Neural progenitor cell (in vitro differentiated cells): ENCODE data around the gene APOL5. TPM values are rescaled to one million over a fixed set of nuclear protein-coding genes. Genes with fewer than 3 reads are reported as not detected.

ENCODE experiments used
- DNase-seq: peaks from one replicate; pipeline ENCODE4 v3.0.0-alpha.2; 2016; ENCODE audit warnings: low spot score
- H2AFZ ChIP-seq: fragments of 200-600 bp; sonication (generic); replicated peaks from 2 replicates; pipeline ENCODE4 v1.6.1; 2016; ENCODE audit warnings: antibody characterized with exemption
- H3F3A ChIP-seq: fragments of 200-600 bp; sonication (generic); 2 replicates; pipeline ENCODE4 v1.6.1; 2016; ENCODE audit warnings: antibody characterized with exemption, low read depth
- H3K27ac ChIP-seq: fragments of 200-600 bp; sonication (generic); 2 replicates; pipeline ENCODE4 v1.5.1; 2016; ENCODE audit warnings: mild to moderate bottlenecking
- H3K27me3 ChIP-seq: fragments of 200-600 bp; sonication (generic); 2 replicates; pipeline ENCODE4 v1.6.1; 2016; ENCODE audit warnings: mild to moderate bottlenecking, moderate library complexity
- H3K36me3 ChIP-seq: fragments of 200-600 bp; sonication (generic); 2 replicates; pipeline ENCODE4 v1.5.1; 2016
- H3K4me1 ChIP-seq: fragments of 200-600 bp; sonication (generic); 2 replicates; pipeline ENCODE4 v1.6.1; 2016; ENCODE audit warnings: mixed run types
- H3K4me2 ChIP-seq: fragments of 200-600 bp; sonication (generic); 2 replicates; pipeline ENCODE4 v1.6.1; 2016
- H3K4me3 ChIP-seq: fragments of 200-600 bp; sonication (generic); 2 replicates; pipeline ENCODE4 v1.5.1; 2016
- H3K79me2 ChIP-seq: fragments of 200-600 bp; sonication (generic); 2 replicates; pipeline ENCODE4 v1.6.1; 2016; ENCODE audit warnings: low read depth
- H3K9ac ChIP-seq: fragments of 200-600 bp; sonication (generic); 2 replicates; pipeline ENCODE4 v1.6.1; 2016
- H3K9me3 ChIP-seq: fragments of 200-600 bp; sonication (generic); 2 replicates; pipeline ENCODE4 v1.5.1; 2016; ENCODE audit warnings: low read depth
- H4K20me1 ChIP-seq: fragments of 200-600 bp; sonication (generic); 2 replicates; pipeline ENCODE4 v1.6.1; 2016; ENCODE audit warnings: low read depth
- H3K27ac Mint-ChIP-seq: 3 replicates; pipeline ENCODE4 v1.8.0; 2021; ENCODE audit warnings: mixed read lengths
- H3K27me3 Mint-ChIP-seq: 2 replicates; pipeline ENCODE4 v1.8.0; 2022; ENCODE audit warnings: low read depth, mild to moderate bottlenecking, inconsistent platforms, moderate library complexity, mixed read lengths; ENCODE audit not compliant: insufficient read depth
- H3K36me3 Mint-ChIP-seq: 3 replicates; pipeline ENCODE4 v1.8.0; 2021; ENCODE audit warnings: mixed read lengths
- H3K4me1 Mint-ChIP-seq: 3 replicates; pipeline ENCODE4 v1.8.0; 2021; ENCODE audit warnings: mixed read lengths
- H3K4me3 Mint-ChIP-seq: 3 replicates; pipeline ENCODE4 v1.8.0; 2021; ENCODE audit warnings: mild to moderate bottlenecking, moderate library complexity, mixed read lengths
- H3K9me3 Mint-ChIP-seq: 3 replicates; pipeline ENCODE4 v1.8.0; 2020; ENCODE audit warnings: mixed read lengths
- EZH2 ChIP-seq: fragments of 200-600 bp; sonication (generic); IDR thresholded peaks from 2 replicates; pipeline ENCODE4 v1.6.1; 2017; ENCODE audit warnings: antibody characterized with exemption, mild to moderate bottlenecking, moderate library complexity
- EZH2phosphoT487 ChIP-seq: fragments of 200-600 bp; sonication (generic); IDR thresholded peaks from 2 replicates; pipeline ENCODE4 v1.6.1; 2017; ENCODE audit warnings: antibody characterized with exemption
- total RNA-seq: library from RNA; depleted of rRNA; stranded (reverse); fragments of >200 nt; gene quantifications from 2 replicates; pipeline ENCODE4 v1.2.3, GENCODE V29; 2015; ENCODE audit warnings: low replicate concordance
- TF ChIP-seq, protein P1 (sequence below): fragments of 200-600 bp; sonication (generic); IDR thresholded peaks from 2 replicates; pipeline ENCODE4 v1.5.1; 2017; ENCODE audit warnings: antibody characterized with exemption, mild to moderate bottlenecking

Gene APOL5
- total RNA-seq, 1 donor from 2014 or later: not detected

DNA sequence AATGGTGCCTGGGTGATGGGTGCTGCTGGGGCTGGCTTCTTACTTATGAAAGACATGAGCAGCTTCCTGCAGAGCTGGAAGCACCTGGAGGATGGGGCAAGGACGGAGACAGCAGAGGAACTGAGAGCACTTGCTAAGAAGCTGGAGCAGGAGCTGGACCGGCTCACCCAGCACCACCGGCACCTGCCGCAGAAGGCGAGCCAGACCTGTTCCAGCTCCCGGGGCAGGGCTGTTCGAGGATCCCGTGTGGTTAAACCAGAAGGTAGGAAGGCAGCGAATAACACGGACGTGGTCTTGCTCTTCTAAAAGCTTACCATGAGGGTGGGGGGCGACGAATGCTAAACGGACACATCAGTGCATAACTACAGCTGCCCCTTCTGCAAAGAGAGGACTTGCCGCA, 9.3 kb downstream of the APOL5 start:
- Histone ChIP-seq H3K79me2 (no peaks in the 10 kb centered on the region), H3F3A (no peaks in the 10 kb centered on the region), H3K9ac (no peak overlapping the region), H3K27me3 (no peaks in the 10 kb centered on the region), H4K20me1 (no peaks in the 10 kb centered on the region), H3K9me3 (no peaks in the 10 kb centered on the region), H3K27ac (no peak overlapping the region), H3K4me1 (no peaks in the 10 kb centered on the region), H2AFZ (no peak overlapping the region), H3K36me3 (no peaks in the 10 kb centered on the region), H3K4me2 (no peak overlapping the region), H3K4me3 (no peak overlapping the region)
- H3K27me3 Mint-ChIP-seq: peaks cover 7% of the 10 kb centered on the region
- H3K4me3 Mint-ChIP-seq: no peak overlapping the region
- TF ChIP-seq EZH2phosphoT487: no peak
- TF ChIP-seq, protein P1, sequence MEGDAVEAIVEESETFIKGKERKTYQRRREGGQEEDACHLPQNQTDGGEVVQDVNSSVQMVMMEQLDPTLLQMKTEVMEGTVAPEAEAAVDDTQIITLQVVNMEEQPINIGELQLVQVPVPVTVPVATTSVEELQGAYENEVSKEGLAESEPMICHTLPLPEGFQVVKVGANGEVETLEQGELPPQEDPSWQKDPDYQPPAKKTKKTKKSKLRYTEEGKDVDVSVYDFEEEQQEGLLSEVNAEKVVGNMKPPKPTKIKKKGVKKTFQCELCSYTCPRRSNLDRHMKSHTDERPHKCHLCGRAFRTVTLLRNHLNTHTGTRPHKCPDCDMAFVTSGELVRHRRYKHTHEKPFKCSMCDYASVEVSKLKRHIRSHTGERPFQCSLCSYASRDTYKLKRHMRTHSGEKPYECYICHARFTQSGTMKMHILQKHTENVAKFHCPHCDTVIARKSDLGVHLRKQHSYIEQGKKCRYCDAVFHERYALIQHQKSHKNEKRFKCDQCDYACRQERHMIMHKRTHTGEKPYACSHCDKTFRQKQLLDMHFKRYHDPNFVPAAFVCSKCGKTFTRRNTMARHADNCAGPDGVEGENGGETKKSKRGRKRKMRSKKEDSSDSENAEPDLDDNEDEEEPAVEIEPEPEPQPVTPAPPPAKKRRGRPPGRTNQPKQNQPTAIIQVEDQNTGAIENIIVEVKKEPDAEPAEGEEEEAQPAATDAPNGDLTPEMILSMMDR: no peak
- no peak for TF ChIP-seq EZH2
- H3K36me3 Mint-ChIP-seq: peaks cover 2% of the 10 kb centered on the region
- DNase-seq: no peak
- H3K9me3 Mint-ChIP-seq: no peaks in the 10 kb centered on the region
- no peaks in the 10 kb centered on the region for H3K4me1 Mint-ChIP-seq
- no peak overlapping the region for H3K27ac Mint-ChIP-seq

DNA sequence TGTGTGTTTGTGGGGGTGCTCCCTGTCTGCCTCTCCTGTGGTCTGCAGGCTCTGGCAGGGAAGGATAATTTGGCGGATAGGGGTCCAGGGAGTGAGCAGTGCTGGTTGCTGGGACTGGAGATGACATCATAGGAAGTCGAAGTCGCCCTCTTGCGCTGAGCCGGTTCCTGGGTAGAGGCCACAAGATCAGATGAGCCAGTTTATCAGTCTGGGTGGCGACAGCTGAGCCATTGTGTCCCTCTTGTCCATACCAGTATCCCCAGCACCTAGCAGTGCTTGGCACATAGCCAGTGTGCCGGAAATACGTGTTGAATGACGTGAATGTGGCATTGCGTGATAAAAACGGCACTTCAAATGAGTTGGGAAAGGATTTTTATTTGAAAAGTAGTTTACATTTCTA, 9.8 kb downstream of the APOL5 start:
- H4K20me1 ChIP-seq: no peaks in the 10 kb centered on the region
- H3K27me3 ChIP-seq: no peaks in the 10 kb centered on the region
- TF ChIP-seq, protein P1: no peak
- TF ChIP-seq EZH2phosphoT487: no peak
- TF ChIP-seq EZH2: no peak
- no peaks in the 10 kb centered on the region for H3K4me1 ChIP-seq
- Mint-ChIP-seq H3K27me3 (peaks cover 7% of the 10 kb centered on the region), H3K4me1 (no peaks in the 10 kb centered on the region), H3K9me3 (no peaks in the 10 kb centered on the region), H3K4me3 (no peak overlapping the region), H3K27ac (no peak overlapping the region), H3K36me3 (peaks cover 2% of the 10 kb centered on the region)
- DNase-seq: no peak
- H3F3A ChIP-seq: no peaks in the 10 kb centered on the region
- no peaks in the 10 kb centered on the region for H3K79me2 ChIP-seq
- no peak overlapping the region for H3K4me2 ChIP-seq
- H3K9me3 ChIP-seq: no peaks in the 10 kb centered on the region
- H3K27ac ChIP-seq: no peak overlapping the region
- no peaks in the 10 kb centered on the region for H3K36me3 ChIP-seq
- H2AFZ ChIP-seq: no peak overlapping the region
- H3K4me3 ChIP-seq: no peak overlapping the region
- no peak overlapping the region for H3K9ac ChIP-seq

DNA sequence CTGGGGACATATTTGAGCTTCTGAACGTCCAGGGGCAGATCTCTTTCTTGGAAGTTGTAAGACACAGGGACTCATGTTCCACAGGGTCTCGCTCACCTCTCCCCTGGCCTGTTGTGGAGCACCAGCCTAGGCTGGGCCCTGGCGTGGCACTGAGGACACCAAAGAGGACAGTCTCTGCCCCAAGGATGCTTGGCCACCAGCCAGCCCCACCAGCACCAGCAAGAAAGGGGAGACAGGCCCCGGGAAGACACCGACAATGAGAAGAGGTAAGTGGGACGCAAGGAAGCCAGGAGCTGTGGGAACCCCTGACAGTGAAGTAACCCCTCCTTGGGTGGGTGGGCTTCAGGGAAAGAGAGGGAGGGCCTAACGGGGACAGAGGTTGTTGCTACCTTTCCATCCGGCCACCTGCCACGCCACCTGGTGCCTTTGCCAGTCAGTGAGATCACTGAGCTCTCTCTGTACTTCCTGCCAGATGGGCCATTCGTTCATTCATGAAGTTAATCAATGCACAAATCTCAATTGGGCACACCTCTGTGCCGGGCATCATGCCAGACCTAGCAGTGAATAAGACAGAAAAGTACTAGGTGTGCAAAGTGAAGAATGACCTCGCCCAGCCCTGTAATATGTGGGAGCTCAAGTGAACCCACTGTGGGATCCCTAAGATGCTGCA, 11.1 kb downstream of the APOL5 start:
- no peak overlapping the region for H3K4me2 ChIP-seq
- no peak overlapping the region for H3K4me3 Mint-ChIP-seq
- H3K4me1 ChIP-seq: no peaks in the 10 kb centered on the region
- peaks cover 2% of the 10 kb centered on the region for H3K36me3 Mint-ChIP-seq
- H3F3A ChIP-seq: no peaks in the 10 kb centered on the region
- no peak overlapping the region for H3K27ac ChIP-seq
- no peaks in the 10 kb centered on the region for H3K79me2 ChIP-seq
- H3K9ac ChIP-seq: no peak overlapping the region
- no peaks in the 10 kb centered on the region for H3K4me1 Mint-ChIP-seq
- H3K4me3 ChIP-seq: no peak overlapping the region
- H3K9me3 Mint-ChIP-seq: no peaks in the 10 kb centered on the region
- no peaks in the 10 kb centered on the region for H3K27me3 ChIP-seq
- no peak for DNase-seq
- H3K9me3 ChIP-seq: no peaks in the 10 kb centered on the region
- peaks cover 7% of the 10 kb centered on the region for H3K27me3 Mint-ChIP-seq
- no peaks in the 10 kb centered on the region for H4K20me1 ChIP-seq
- TF ChIP-seq, protein P1: no peak
- TF ChIP-seq EZH2 (no peak), EZH2phosphoT487 (no peak)
- H3K27ac Mint-ChIP-seq: no peak overlapping the region
- H3K36me3 ChIP-seq: no peaks in the 10 kb centered on the region
- H2AFZ ChIP-seq: no peak overlapping the region
